ENCODE data around the gene PJA1. TPM values are rescaled to one million over a fixed set of nuclear protein-coding genes. Genes with fewer than 3 reads are reported as not detected.

Gene PJA1
- total RNA-seq, 1 donor from 2014 or later, result 55.5 TPM

DNA sequence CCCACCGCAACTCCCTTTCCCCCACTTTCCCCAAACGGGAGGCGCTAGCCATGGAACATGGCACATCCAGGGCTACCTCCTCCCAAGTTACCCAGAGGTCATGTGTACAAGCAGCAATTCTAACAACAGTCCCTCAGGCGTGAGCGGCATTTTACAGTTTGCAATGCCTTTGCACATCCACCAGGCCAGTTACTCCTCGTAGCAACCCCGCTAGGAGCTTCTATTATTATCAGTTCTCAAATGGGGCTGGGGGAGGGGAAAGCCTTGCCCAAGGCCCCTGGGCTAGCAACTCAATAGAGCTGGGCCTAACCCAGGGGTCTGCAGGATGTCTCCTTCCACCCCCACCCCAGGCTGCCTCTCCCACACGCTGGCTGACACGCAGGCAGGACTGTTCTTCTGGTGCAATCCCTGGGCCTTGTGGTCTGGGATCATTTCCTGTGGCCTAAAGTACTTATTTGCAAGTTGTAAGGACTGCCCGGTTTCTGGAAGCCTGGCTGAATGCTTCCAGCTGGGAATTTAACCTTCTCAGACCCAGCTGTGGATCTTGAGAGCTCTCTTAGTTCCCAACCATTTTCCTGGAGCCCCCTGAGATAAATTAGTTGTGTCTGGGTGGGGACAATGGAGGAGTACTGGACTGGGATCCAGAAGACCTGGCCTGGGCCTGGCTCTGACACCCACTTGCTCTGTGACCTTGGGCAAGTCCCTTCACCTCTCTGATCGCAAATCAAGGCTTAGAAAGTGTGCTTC is 27.7 kb downstream of the PJA1 start:
- DNase-seq (ENCODE audit: low read depth), result no peak
- Histone ChIP-seq H3K4me3 (ENCODE audit: low read depth, low read length) (no peak overlapping the region), H3K36me3 (ENCODE audit: control insufficient read depth, insufficient read depth, low read length) (no peaks in the 10 kb centered on the region), H3K27me3 (ENCODE audit: control insufficient read depth, insufficient read depth, low read length) (no peaks in the 10 kb centered on the region)
- TF ChIP-seq, protein P1, sequence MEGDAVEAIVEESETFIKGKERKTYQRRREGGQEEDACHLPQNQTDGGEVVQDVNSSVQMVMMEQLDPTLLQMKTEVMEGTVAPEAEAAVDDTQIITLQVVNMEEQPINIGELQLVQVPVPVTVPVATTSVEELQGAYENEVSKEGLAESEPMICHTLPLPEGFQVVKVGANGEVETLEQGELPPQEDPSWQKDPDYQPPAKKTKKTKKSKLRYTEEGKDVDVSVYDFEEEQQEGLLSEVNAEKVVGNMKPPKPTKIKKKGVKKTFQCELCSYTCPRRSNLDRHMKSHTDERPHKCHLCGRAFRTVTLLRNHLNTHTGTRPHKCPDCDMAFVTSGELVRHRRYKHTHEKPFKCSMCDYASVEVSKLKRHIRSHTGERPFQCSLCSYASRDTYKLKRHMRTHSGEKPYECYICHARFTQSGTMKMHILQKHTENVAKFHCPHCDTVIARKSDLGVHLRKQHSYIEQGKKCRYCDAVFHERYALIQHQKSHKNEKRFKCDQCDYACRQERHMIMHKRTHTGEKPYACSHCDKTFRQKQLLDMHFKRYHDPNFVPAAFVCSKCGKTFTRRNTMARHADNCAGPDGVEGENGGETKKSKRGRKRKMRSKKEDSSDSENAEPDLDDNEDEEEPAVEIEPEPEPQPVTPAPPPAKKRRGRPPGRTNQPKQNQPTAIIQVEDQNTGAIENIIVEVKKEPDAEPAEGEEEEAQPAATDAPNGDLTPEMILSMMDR (IDR thresholded peaks at IDR 0.05; ENCODE audit: insufficient read depth, low read length, severe bottlenecking), result no peak
- FAIRE-seq, result no peak

DNA sequence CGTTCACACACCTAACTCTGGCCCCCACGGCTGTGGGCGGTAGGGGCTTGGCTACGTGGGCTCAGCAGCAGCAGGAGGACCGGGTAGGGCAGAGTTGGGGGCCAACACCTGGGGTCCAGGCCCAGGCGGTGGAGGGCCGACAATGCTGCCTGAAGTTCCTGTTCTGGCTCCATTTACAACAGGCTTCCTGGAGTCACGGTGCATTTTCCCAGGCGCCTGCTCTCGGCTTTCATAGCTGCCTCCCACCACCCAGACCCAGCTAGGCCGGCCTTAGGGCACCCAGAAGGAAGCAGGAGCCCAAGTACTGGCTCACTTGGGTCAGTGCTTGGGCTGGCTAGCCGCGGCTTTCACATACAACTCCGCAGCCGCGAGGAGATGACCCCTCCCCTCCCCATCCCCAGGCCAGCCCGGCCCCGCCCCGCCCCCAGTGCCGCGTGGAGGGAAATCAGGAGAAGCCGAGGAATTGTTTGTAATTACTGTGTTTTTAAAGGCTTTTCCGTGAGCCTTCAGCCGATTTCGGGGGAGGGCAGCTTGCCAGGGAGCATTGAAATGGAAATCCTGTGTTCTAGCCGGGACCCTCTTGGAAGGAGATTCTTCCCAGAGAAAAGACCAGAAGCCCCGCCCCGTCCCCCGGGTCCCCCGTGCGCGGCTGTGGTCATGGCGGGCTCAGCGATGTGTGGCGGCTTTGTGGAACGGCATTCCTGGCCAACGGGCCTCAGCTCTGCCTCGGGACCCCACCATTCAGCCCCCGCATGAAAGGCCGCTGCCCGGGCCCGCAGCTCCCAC is 28.5 kb downstream of the PJA1 start:
- no peak for DNase-seq (ENCODE audit: low read depth)
- no peaks in the 10 kb centered on the region for H3K36me3 ChIP-seq (ENCODE audit: control insufficient read depth, insufficient read depth, low read length)
- no peak for FAIRE-seq
- no peak overlapping the region for H3K4me3 ChIP-seq (ENCODE audit: low read depth, low read length)
- TF ChIP-seq, protein P1 (IDR thresholded peaks at IDR 0.05; ENCODE audit: insufficient read depth, low read length, severe bottlenecking), result no peak
- H3K27me3 ChIP-seq (ENCODE audit: control insufficient read depth, insufficient read depth, low read length), result no peaks in the 10 kb centered on the region

DNA sequence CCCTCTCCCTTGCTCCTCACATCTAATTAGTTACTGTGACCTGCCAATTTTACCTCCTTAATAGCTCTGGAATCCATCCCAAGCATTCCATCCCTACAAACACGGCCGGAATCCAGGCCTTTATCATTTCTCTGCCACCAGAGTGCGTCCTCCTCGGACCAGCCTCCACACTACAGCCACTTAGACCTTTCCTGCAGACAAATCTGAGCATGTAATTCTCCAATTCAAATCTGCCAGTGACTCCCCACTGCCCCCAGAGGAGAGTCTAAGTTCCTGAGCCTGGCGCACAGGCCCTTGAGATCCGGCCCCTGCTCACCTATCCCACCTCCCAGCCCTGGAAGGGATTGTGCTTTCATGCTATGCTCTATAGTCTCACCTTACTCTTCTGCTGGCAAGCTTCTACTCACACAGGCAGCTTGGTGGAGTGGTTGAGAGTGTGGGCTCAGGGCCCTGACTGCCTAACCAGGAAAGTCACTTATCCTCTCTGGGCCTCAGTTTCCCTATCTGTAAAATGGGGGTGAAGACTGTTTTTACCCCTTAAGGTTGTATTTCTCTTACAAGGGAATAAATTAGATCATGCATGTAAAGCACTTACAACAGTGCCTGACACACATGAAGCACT is 31.2 kb downstream of the PJA1 start:
- FAIRE-seq, result no peak
- Histone ChIP-seq H3K36me3 (ENCODE audit: control insufficient read depth, insufficient read depth, low read length) (no peaks in the 10 kb centered on the region), H3K4me3 (ENCODE audit: low read depth, low read length) (no peak overlapping the region), H3K27me3 (ENCODE audit: control insufficient read depth, insufficient read depth, low read length) (no peaks in the 10 kb centered on the region)
- DNase-seq (ENCODE audit: low read depth), result peak; percentile 75
- TF ChIP-seq, protein P1 (IDR thresholded peaks at IDR 0.05; ENCODE audit: insufficient read depth, low read length, severe bottlenecking), result peak; percentile 66

GRCh38 chrX:69131886-69132285 is 33.4 kb downstream of the PJA1 start:
- Histone ChIP-seq H3K36me3 (ENCODE audit: control insufficient read depth, insufficient read depth, low read length) (no peaks in the 10 kb centered on the region), H3K4me3 (ENCODE audit: low read depth, low read length) (no peak overlapping the region), H3K27me3 (ENCODE audit: control insufficient read depth, insufficient read depth, low read length) (no peaks in the 10 kb centered on the region)
- FAIRE-seq (peak; percentile 58), DNase-seq (ENCODE audit: low read depth) (no peak)
- TF ChIP-seq, protein P1 (IDR thresholded peaks at IDR 0.05; ENCODE audit: insufficient read depth, low read length, severe bottlenecking), result no peak

GRCh38 chrX:69130439-69130838 is 34.8 kb downstream of the PJA1 start:
- FAIRE-seq, result no peak
- Histone ChIP-seq H3K4me3 (ENCODE audit: low read depth, low read length) (no peak overlapping the region), H3K27me3 (ENCODE audit: control insufficient read depth, insufficient read depth, low read length) (no peaks in the 10 kb centered on the region), H3K36me3 (ENCODE audit: control insufficient read depth, insufficient read depth, low read length) (no peaks in the 10 kb centered on the region)
- TF ChIP-seq, protein P1 (IDR thresholded peaks at IDR 0.05; ENCODE audit: insufficient read depth, low read length, severe bottlenecking), result no peak
- no peak for DNase-seq (ENCODE audit: low read depth)
